Stimulated activated CD4-positive, alpha-beta T cell treated with anti-CD3 and anti-CD28 coated beads, Interleukin-15, amount 100 ng/mL, for 24 hours (primary cell): ENCODE measurements around the gene PCBD2.
"Not testable (repeated sequence)": the region's sequence is repeated elsewhere in the genome, so short reads cannot be mapped to it uniquely, and the experiment has no call there.

Source experiments
- DNase-seq: peaks from one replicate; pipeline ENCODE4 v3.0.0-alpha.2; 2020

PCBD2 gene

GRCh38 chr5:134910752-134911151 lies 5.8 kb downstream of the PCBD2 start:
- not testable (repeated sequence) for DNase-seq

GRCh38 chr5:134911285-134912206 lies 6.6 kb downstream of the PCBD2 start:
- DNase-seq: no peak

- DNase-seq: no peak
Observed at GRCh38 chr5:134913254-134913653, 8.3 kb downstream of the PCBD2 start.

- DNase-seq: no peak
Observed at GRCh38 chr5:134913795-134914194, 8.9 kb downstream of the PCBD2 start.

- no peak for DNase-seq
Observed at GRCh38 chr5:134917070-134917815, 12.3 kb downstream of the PCBD2 start.

GRCh38 chr5:134918861-134919260 lies 13.9 kb downstream of the PCBD2 start:
- DNase-seq: no peak

- DNase-seq: no peak
Observed at GRCh38 chr5:134920848-134921575, 16.1 kb downstream of the PCBD2 start.

- no peak for DNase-seq
Observed at GRCh38 chr5:134932508-134932907, 27.6 kb downstream of the PCBD2 start.

- no peak for DNase-seq
Observed at GRCh38 chr5:134934202-134934601, 29.3 kb downstream of the PCBD2 start.

GRCh38 chr5:134935711-134936602 lies 31.0 kb downstream of the PCBD2 start:
- no peak for DNase-seq

GRCh38 chr5:134937526-134937925 lies 32.6 kb downstream of the PCBD2 start:
- DNase-seq: no peak

GRCh38 chr5:134938030-134938429 lies 33.1 kb downstream of the PCBD2 start:
- no peak for DNase-seq

GRCh38 chr5:134939500-134939899 lies 34.6 kb downstream of the PCBD2 start:
- no peak for DNase-seq

GRCh38 chr5:134943547-134943946 lies 38.6 kb downstream of the PCBD2 start:
- no peak for DNase-seq

- no peak for DNase-seq
Observed at GRCh38 chr5:134944630-134945029, 39.7 kb downstream of the PCBD2 start.

- no peak for DNase-seq
Observed at GRCh38 chr5:134945041-134945440, 40.1 kb downstream of the PCBD2 start.

- no peak for DNase-seq
Observed at GRCh38 chr5:134948911-134949310, 44.0 kb downstream of the PCBD2 start.

GRCh38 chr5:134949316-134949715 lies 44.4 kb downstream of the PCBD2 start:
- DNase-seq: no peak

GRCh38 chr5:134957920-134958608 lies 53.1 kb downstream of the PCBD2 start:
- no peak for DNase-seq

- no peak for DNase-seq
Observed at GRCh38 chr5:134958755-134959154, 53.8 kb downstream of the PCBD2 start.

- no peak for DNase-seq
Observed at GRCh38 chr5:134963098-134963497, 58.2 kb downstream of the PCBD2 start.
